H1 (cell line): ENCODE results near the gene TAP2. TPM values are rescaled to one million over a fixed set of nuclear protein-coding genes. Genes with fewer than 3 reads are reported as not detected.

Experiments used
- CTCF ChIA-PET: fragments of 300-600 bp; sonication (Branson Sonifier 250); formaldehyde crosslinking; loops from one replicate; lab custom pipeline; 2021; ENCODE audit not compliant: partially characterized antibody; lab: Charles Lee
- POLR2A ChIA-PET: fragments of 300-600 bp; sonication (Branson Sonifier 250); formaldehyde crosslinking; loops from one replicate; lab custom pipeline; 2021; ENCODE audit warnings: inconsistent platforms; ENCODE audit not compliant: partially characterized antibody; lab: Charles Lee
- DNase-seq, 2 experiments: peaks; one replicate each; pipeline versions ENCODE4 v3.0.0 to v3.0.0-alpha.2; 2010 to 2022; ENCODE audit warnings: low spot score in 2 of 2, low read depth in 1 of 2, mixed read lengths in 1 of 2
- FAIRE-seq: peaks from 2 replicates; lab custom pipeline; 2011; peaks lifted over from hg19 to GRCh38; lab: Jason Lieb, UNC
- H2AFZ ChIP-seq: 2 replicates; pipeline ENCODE4 v1.8.1; 2012; ENCODE audit warnings: low read length, inconsistent platforms
- H2AK5ac ChIP-seq: 2 replicates; pipeline ENCODE4 v1.6.1; 2013; ENCODE audit warnings: low read depth, low read length
- H2BK120ac ChIP-seq: replicated peaks from 2 replicates; pipeline ENCODE3; 2013; ENCODE audit warnings: low read depth, low read length, inconsistent platforms
- H2BK12ac ChIP-seq: 2 replicates; pipeline ENCODE4 v1.6.1; 2013; ENCODE audit warnings: low read depth, low read length
- H2BK15ac ChIP-seq: 2 replicates; pipeline ENCODE4 v1.6.1; 2013; ENCODE audit warnings: low read length
- H2BK20ac ChIP-seq: 2 replicates; pipeline ENCODE4 v1.6.1; 2013; ENCODE audit warnings: low read length
- H2BK5ac ChIP-seq: 2 replicates; pipeline ENCODE4 v1.6.1; 2013; ENCODE audit warnings: low read depth, low read length
- H3K14ac ChIP-seq: 2 replicates; pipeline ENCODE4 v1.6.1; 2013; ENCODE audit warnings: inconsistent platforms; ENCODE audit not compliant: insufficient read length
- H3K18ac ChIP-seq: 2 replicates; pipeline ENCODE4 v1.6.1; 2013; ENCODE audit warnings: low read length; ENCODE audit errors: extremely low read depth
- H3K23ac ChIP-seq: 2 replicates; pipeline ENCODE4 v1.6.1; 2013; ENCODE audit warnings: inconsistent platforms; ENCODE audit not compliant: insufficient read length
- H3K23me2 ChIP-seq: 2 replicates; pipeline ENCODE4 v1.6.1; 2013; ENCODE audit warnings: low read depth, low read length
- H3K27ac ChIP-seq: 2 replicates; pipeline ENCODE4 v1.6.1; 2011; ENCODE audit warnings: low read depth, low read length, inconsistent platforms
- H3K27me3 ChIP-seq, 4 experiments: replicated peaks in 1 of 4; 1 replicate in 1 of 4; 2 replicates in 3 of 4; pipeline versions ENCODE4 v1.6.1 to v1.8.1; 2011 to 2013; ENCODE audit warnings: low read length in 3 of 4, mild to moderate bottlenecking in 3 of 4, inconsistent platforms in 2 of 4, mixed read lengths in 2 of 4, moderate library complexity in 1 of 4; ENCODE audit not compliant: control insufficient read depth in 3 of 4, insufficient read depth in 3 of 4; ENCODE audit errors: extremely low read depth in 1 of 4
- H3K36me3 ChIP-seq, 4 experiments: 2 replicates each; pipeline versions ENCODE4 v1.6.1 to v1.8.1; 2011 to 2013; ENCODE audit warnings: mild to moderate bottlenecking in 4 of 4, low read length in 3 of 4, moderate library complexity in 2 of 4, control low read depth in 1 of 4, inconsistent platforms in 1 of 4; ENCODE audit not compliant: insufficient read depth in 4 of 4, control insufficient read depth in 2 of 4
- H3K4ac ChIP-seq: replicated peaks from 2 replicates; pipeline ENCODE3; 2013; ENCODE audit warnings: low read length, low read depth, mixed read lengths, inconsistent platforms; ENCODE audit not compliant: insufficient read length
- H3K4me1 ChIP-seq, 4 experiments: replicated peaks in 1 of 4; 1 replicate in 1 of 4; 2 replicates in 3 of 4; pipeline versions ENCODE4 v1.6.1 to v1.8.1; 2011 to 2013; ENCODE audit warnings: low read length in 3 of 4, inconsistent platforms in 2 of 4, mixed read lengths in 1 of 4; ENCODE audit not compliant: insufficient read depth in 4 of 4, control insufficient read depth in 3 of 4
- H3K4me2 ChIP-seq, 2 experiments: 2 replicates each; pipeline versions ENCODE4 v1.6.1 to v1.8.1; 2011 to 2013; ENCODE audit warnings: low read depth in 2 of 2, low read length in 2 of 2, control low read depth in 1 of 2, inconsistent platforms in 1 of 2, mild to moderate bottlenecking in 1 of 2; ENCODE audit not compliant: insufficient read depth in 1 of 2
- H3K4me3 ChIP-seq, 4 experiments: fragments of 200-600, 300-600 bp in 1 of 4; sonication (generic), shearing (Covaris generic), sonication (Bioruptor Twin) in 1 of 4; 2 replicates each; pipeline versions ENCODE4 v1.5.1 to v1.8.1; 2011 to 2016; ENCODE audit warnings: low read length in 4 of 4, low read depth in 3 of 4, control low read depth in 2 of 4, inconsistent platforms in 2 of 4, mild to moderate bottlenecking in 2 of 4, mixed read lengths in 1 of 4, moderate library complexity in 1 of 4; ENCODE audit not compliant: insufficient read depth in 2 of 4; ENCODE audit errors: extremely low read depth in 1 of 4
- H3K56ac ChIP-seq: replicated peaks from 2 replicates; pipeline ENCODE3; 2013; ENCODE audit warnings: low read depth, mild to moderate bottlenecking, mixed read lengths, low read length, inconsistent platforms; ENCODE audit not compliant: insufficient read length
- H3K79me1 ChIP-seq: 2 replicates; pipeline ENCODE4 v1.6.1; 2013; ENCODE audit warnings: low read depth, low read length, control low read depth
- H3K79me2 ChIP-seq, 2 experiments: 2 replicates each; pipeline versions ENCODE4 v1.6.1 to v1.8.1; 2012 to 2013; ENCODE audit warnings: low read length in 2 of 2, mild to moderate bottlenecking in 2 of 2, inconsistent platforms in 1 of 2; ENCODE audit not compliant: insufficient read depth in 2 of 2, control insufficient read depth in 1 of 2
- H3K9ac ChIP-seq, 4 experiments: replicated peaks in 1 of 4; 1 replicate in 1 of 4; 2 replicates in 3 of 4; pipeline versions ENCODE4 v1.6.1 to v1.8.1; 2011 to 2013; ENCODE audit warnings: low read depth in 3 of 4, low read length in 3 of 4, control low read depth in 2 of 4, mild to moderate bottlenecking in 2 of 4, moderate library complexity in 2 of 4, inconsistent platforms in 1 of 4; ENCODE audit errors: extremely low read depth in 1 of 4
- H3K9me3 ChIP-seq, 2 experiments: 2 replicates each; pipeline versions ENCODE4 v1.6.1 to v1.8.1; 2012 to 2013; ENCODE audit warnings: mild to moderate bottlenecking in 2 of 2, moderate library complexity in 2 of 2, control low read depth in 1 of 2, inconsistent platforms in 1 of 2, low read depth in 1 of 2, low read length in 1 of 2, mixed read lengths in 1 of 2; ENCODE audit not compliant: insufficient read depth in 2 of 2
- H4K20me1 ChIP-seq, 2 experiments: replicated peaks in 1 of 2; 2 replicates each; pipeline versions ENCODE3 to v1.8.1; 2011 to 2013; ENCODE audit warnings: inconsistent platforms in 2 of 2, low read length in 2 of 2, mild to moderate bottlenecking in 1 of 2; ENCODE audit not compliant: insufficient read depth in 2 of 2, control insufficient read depth in 1 of 2
- H4K5ac ChIP-seq: 2 replicates; pipeline ENCODE4 v1.6.1; 2013; ENCODE audit warnings: low read length, low read depth, mixed read lengths, inconsistent platforms; ENCODE audit not compliant: insufficient read length
- H4K8ac ChIP-seq: 2 replicates; pipeline ENCODE4 v1.8.0; 2013; ENCODE audit warnings: mild to moderate bottlenecking, moderate library complexity, low read length, inconsistent platforms; ENCODE audit not compliant: insufficient read depth; ENCODE audit errors: extremely low read depth
- H4K91ac ChIP-seq: replicated peaks from 2 replicates; pipeline ENCODE3; 2013; ENCODE audit warnings: low read length, mixed read lengths, inconsistent platforms; ENCODE audit not compliant: insufficient read length
- GABPA ChIP-seq: IDR thresholded peaks from 2 replicates; pipeline ENCODE4 v1.6.1; 2011; ENCODE audit warnings: mild to moderate bottlenecking, low read length, moderate library complexity, borderline replicate concordance; ENCODE audit not compliant: insufficient read depth
- JUN ChIP-seq: IDR thresholded peaks from 2 replicates; pipeline ENCODE4 v1.6.1; 2011; ENCODE audit warnings: low read depth, mild to moderate bottlenecking, improper control_type of control experiment, low read length
- KDM1A ChIP-seq: fragments of 200-600, 300-600 bp; sonication (generic); IDR thresholded peaks from 2 replicates; pipeline ENCODE4 v1.7.1; 2016; ENCODE audit warnings: mild to moderate bottlenecking, low read length, borderline replicate concordance
- KDM5A ChIP-seq: fragments of 200-600 bp; IDR thresholded peaks from 2 replicates; pipeline ENCODE4 v1.7.1; 2012; ENCODE audit warnings: mild to moderate bottlenecking, low read length, inconsistent platforms, mixed read lengths
- MAX ChIP-seq: IDR thresholded peaks from 2 replicates; pipeline ENCODE4 v1.6.1; 2012; ENCODE audit warnings: inconsistent platforms
- POU5F1 ChIP-seq: IDR thresholded peaks from 2 replicates; pipeline ENCODE4 v1.6.1; 2011; ENCODE audit warnings: low read depth, mild to moderate bottlenecking, low read length, moderate library complexity
- RBBP5 ChIP-seq: IDR thresholded peaks from 2 replicates; pipeline ENCODE4 v1.7.1; 2012; ENCODE audit warnings: low read depth, mild to moderate bottlenecking, inconsistent platforms, low read length, moderate library complexity, borderline replicate concordance
- SIRT6 ChIP-seq: IDR thresholded peaks from one replicate; pipeline ENCODE4 v1.7.1; 2012; ENCODE audit warnings: low read length, inconsistent platforms
- SP4 ChIP-seq: IDR thresholded peaks from 2 replicates; pipeline ENCODE4 v1.6.1; 2012; ENCODE audit warnings: low read length, inconsistent platforms
- SUZ12 ChIP-seq: fragments of 200-600 bp; sonication (generic); IDR thresholded peaks from 2 replicates; pipeline ENCODE4 v1.6.1; 2012; ENCODE audit warnings: mild to moderate bottlenecking, inconsistent platforms, low read length, moderate library complexity, mixed read lengths
- USF2 ChIP-seq: IDR thresholded peaks from 2 replicates; pipeline ENCODE4 v1.6.1; 2011; ENCODE audit warnings: low read length, improper control_type of control experiment
- ZNF274 ChIP-seq: IDR thresholded peaks from 2 replicates; pipeline ENCODE4 v1.7.0; 2012; ENCODE audit warnings: low read length, borderline replicate concordance; ENCODE audit errors: extremely low read depth
- WGBS, 2 experiments: shearing (Covaris generic) in 1 of 2; methylation state at CpG; one replicate each; pipeline versions ENCODE4 v1.1.6 to v1.1.7; 2013 to 2015; ENCODE audit warnings: low lambda C conversion rate in 2 of 2, mixed read lengths in 2 of 2, inconsistent platforms in 1 of 2, low coverage in 1 of 2, missing lambda C conversion rate in 1 of 2; ENCODE audit not compliant: insufficient replicate concordance in 2 of 2, insufficient coverage in 1 of 2, insufficient read length in 1 of 2; ENCODE audit errors: extremely low coverage in 1 of 2, missing lambda C conversion rate in 1 of 2; 5-methylcytosine and 5-hydroxymethylcytosine counted together
- polyA plus RNA-seq, 7 experiments: library from polyadenylated mRNA; depleted of rRNA in 3 of 7; stranded (reverse) in 5 of 7; unstranded in 2 of 7; fragments of >200 nt in 5 of 7; fragments of 200-250 nt in 2 of 7; gene quantifications; 1 replicate in 5 of 7; 2 replicates in 1 of 7; 4 replicates in 1 of 7; pipeline versions ENCODE4 v1.2.1 to v1.2.3, GENCODE V29; 2011 to 2013; ENCODE audit warnings: missing spikeins in 2 of 7, mixed read lengths in 2 of 7
- total RNA-seq: library from RNA; stranded (reverse); fragmentation: NEBNext Ultra II Directional; extraction: Animal tissue kit (Norgen Biotek cat#: 25700); gene quantifications from 2 replicates; pipeline ENCODE4 v1.2.1, GENCODE V29; 2021

The TAP2 gene
- total and polyA plus RNA-seq, 2 of the 8 experiments (the other 6 are each of a cell fraction or from before 2014, with no cell fraction given) = 11.3 to 27.2 TPM

GRCh38 chr6:32886681-32887383 lies 48.3 kb upstream of the TAP2 start:
- H3K4me1 ChIP-seq = no peaks in the 10 kb centered on the region
- no peak overlapping the region for H2BK15ac ChIP-seq
- H2AK5ac ChIP-seq = no peak overlapping the region
- DNase-seq (no peak), FAIRE-seq (no peak)
- 75% methylated on average over 3 of the region's 3 CpGs; no CpG with 5 or more reads in 1 of the 2 experiments for WGBS, 2 experiments
- H4K8ac ChIP-seq = no peak overlapping the region
- CTCF ChIA-PET = interaction anchor here (0.6 to 3.1 kb wide), 28 partner anchors 8 to 682 kb away, joined by 3 to 23 read pairs (median 5); partner anchors contain the start of genes HLA-DMA and TAP2
- no peak overlapping the region for H3K27ac ChIP-seq
- no peaks in the 10 kb centered on the region for H3K79me2 ChIP-seq
- no peak overlapping the region for H2BK12ac ChIP-seq
- H2BK120ac ChIP-seq = no peak overlapping the region
- H3K14ac ChIP-seq = no peak overlapping the region
- H3K9ac ChIP-seq = no peak overlapping the region
- H2BK20ac ChIP-seq = no peak overlapping the region
- H3K23ac ChIP-seq = no peak overlapping the region
- no peak overlapping the region for H4K5ac ChIP-seq
- H4K91ac ChIP-seq = no peak overlapping the region
- no peak overlapping the region for H3K56ac ChIP-seq
- no peak overlapping the region for H3K18ac ChIP-seq
- H3K79me1 ChIP-seq = no peaks in the 10 kb centered on the region
- no peak overlapping the region for H3K4me3 ChIP-seq
- no peak overlapping the region for H3K4ac ChIP-seq
- H3K4me2 ChIP-seq = no peak overlapping the region
- H3K36me3 ChIP-seq = no peaks in the 10 kb centered on the region
- no peak overlapping the region for H2AFZ ChIP-seq
- H2BK5ac ChIP-seq = no peak overlapping the region
- no peaks in the 10 kb centered on the region for H3K23me2 ChIP-seq
- POLR2A ChIA-PET = interaction anchor here (1.0 kb wide), 1 partner anchor 81 kb away, joined by 3 read pairs; no protein-coding TSS in a partner anchor
- peaks cover 0 to 2% of the 10 kb centered on the region in 2 experiments for H4K20me1 ChIP-seq
- H3K27me3 ChIP-seq = no peaks in the 10 kb centered on the region
- H3K9me3 ChIP-seq = no peaks in the 10 kb centered on the region
- TF ChIP-seq ZNF274 (no peak), RBBP5 (no peak), KDM5A (no peak), JUN (no peak), KDM1A (no peak), SUZ12 (no peak), SIRT6 (no peak), MAX (no peak), SP4 (no peak), POU5F1 (no peak), GABPA (no peak), USF2 (no peak)
